ENCODE results near the gene GJC1. TPM values are rescaled to one million over a fixed set of nuclear protein-coding genes. Genes with fewer than 3 reads are reported as not detected.

GJC1 gene
- total RNA-seq, 1 donor from 2014 or later, result 9.9 TPM

- H3K9me3 ChIP-seq, result no peaks in the 10 kb centered on the region
- no peak for DNase-seq (ENCODE audit: low spot score in 2 of 2)
- no peaks in the 10 kb centered on the region for H3K4me1 ChIP-seq
- no peak overlapping the region for H3K27ac ChIP-seq
- H3K27me3 ChIP-seq, result no peaks in the 10 kb centered on the region
- H3K36me3 ChIP-seq, result peaks cover 36 to 54% of the 10 kb centered on the region in 2 donors
- no peak overlapping the region for H3K4me3 ChIP-seq
- TF ChIP-seq CTCF (IDR thresholded peaks at IDR 0.05), result no peak
- intact Hi-C loops (cut with DNase I), result no loop called here
Observed at GRCh38 chr17:44850612-44851011, 20.5 kb upstream of the GJC1 start.

GRCh38 chr17:44850025-44850424 lies 19.9 kb upstream of the GJC1 start:
- Histone ChIP-seq H3K27me3 (no peaks in the 10 kb centered on the region), H3K4me3 (no peak overlapping the region), H3K27ac (no peak overlapping the region), H3K4me1 (no peaks in the 10 kb centered on the region), H3K36me3 (peaks cover 30 to 48% of the 10 kb centered on the region in 2 donors), H3K9me3 (no peaks in the 10 kb centered on the region)
- intact Hi-C loops (cut with DNase I), result no loop called here
- DNase-seq (ENCODE audit: low spot score in 2 of 2), result no peak
- no peak for TF ChIP-seq CTCF (IDR thresholded peaks at IDR 0.05)

- H3K36me3 ChIP-seq, result peaks cover 20 to 38% of the 10 kb centered on the region in 2 donors
- no peaks in the 10 kb centered on the region for H3K4me1 ChIP-seq
- no peak overlapping the region for H3K27ac ChIP-seq
- intact Hi-C loops (cut with DNase I), result no loop called here
- no peak for TF ChIP-seq CTCF (IDR thresholded peaks at IDR 0.05)
- H3K4me3 ChIP-seq, result no peak overlapping the region
- no peak for DNase-seq (ENCODE audit: low spot score in 2 of 2)
- H3K27me3 ChIP-seq, result no peaks in the 10 kb centered on the region
- no peaks in the 10 kb centered on the region for H3K9me3 ChIP-seq
Observed at GRCh38 chr17:44848961-44849489, 18.9 kb upstream of the GJC1 start.

GRCh38 chr17:44848257-44848795 lies 18.2 kb upstream of the GJC1 start:
- no peaks in the 10 kb centered on the region for H3K4me1 ChIP-seq

GRCh38 chr17:44847586-44847985 lies 17.5 kb upstream of the GJC1 start, which contains the start of gene HIGD1B:
Gene HIGD1B (plus strand): TSS chr17:44847883. CDS start chr17:44848153, 270 bp downstream.
- Histone ChIP-seq H3K27ac (no peak within 1 kb of the TSS), H3K36me3 (peaks cover 5 to 24% of the 10 kb centered on the region in 2 donors), H3K27me3 (no peaks in the 10 kb centered on the region), H3K4me1 (no peaks in the 10 kb centered on the region), H3K4me3 (no peak within 1 kb of the TSS), H3K9me3 (no peaks in the 10 kb centered on the region)
- no peak for DNase-seq (ENCODE audit: low spot score in 2 of 2)
- TF ChIP-seq CTCF (IDR thresholded peaks at IDR 0.05), result no peak
- intact Hi-C loops (cut with DNase I), result no loop called here

More at GRCh38 chr17:44848257-44848795, 18.2 kb upstream of the GJC1 start:
- H3K27ac ChIP-seq, result no peak overlapping the region
- no peak for TF ChIP-seq CTCF (IDR thresholded peaks at IDR 0.05)
- intact Hi-C loops (cut with DNase I), result no loop called here
- no peaks in the 10 kb centered on the region for H3K27me3 ChIP-seq
- DNase-seq (ENCODE audit: low spot score in 2 of 2), result no peak
- H3K4me3 ChIP-seq, result no peak overlapping the region
- H3K36me3 ChIP-seq, result peaks cover 13 to 31% of the 10 kb centered on the region in 2 donors
- H3K9me3 ChIP-seq, result no peaks in the 10 kb centered on the region
